M059J (cell line): ENCODE results near the gene GMPR2. TPM values are rescaled to one million over a fixed set of nuclear protein-coding genes. Genes with fewer than 3 reads are reported as not detected.

Source experiments
- DNase-seq: peaks from one replicate; pipeline ENCODE4 v3.0.0-alpha.2; 2012; ENCODE audit warnings: low read depth
- total RNA-seq: library from RNA; depleted of rRNA; stranded (reverse); fragments of >200 nt; shearing (Covaris generic); gene quantifications from 2 replicates; pipeline ENCODE4 v1.2.3, GENCODE V29; 2014

Gene GMPR2
- total RNA-seq, 1 experiment from 2014 or later, result 85.6 TPM

DNA sequence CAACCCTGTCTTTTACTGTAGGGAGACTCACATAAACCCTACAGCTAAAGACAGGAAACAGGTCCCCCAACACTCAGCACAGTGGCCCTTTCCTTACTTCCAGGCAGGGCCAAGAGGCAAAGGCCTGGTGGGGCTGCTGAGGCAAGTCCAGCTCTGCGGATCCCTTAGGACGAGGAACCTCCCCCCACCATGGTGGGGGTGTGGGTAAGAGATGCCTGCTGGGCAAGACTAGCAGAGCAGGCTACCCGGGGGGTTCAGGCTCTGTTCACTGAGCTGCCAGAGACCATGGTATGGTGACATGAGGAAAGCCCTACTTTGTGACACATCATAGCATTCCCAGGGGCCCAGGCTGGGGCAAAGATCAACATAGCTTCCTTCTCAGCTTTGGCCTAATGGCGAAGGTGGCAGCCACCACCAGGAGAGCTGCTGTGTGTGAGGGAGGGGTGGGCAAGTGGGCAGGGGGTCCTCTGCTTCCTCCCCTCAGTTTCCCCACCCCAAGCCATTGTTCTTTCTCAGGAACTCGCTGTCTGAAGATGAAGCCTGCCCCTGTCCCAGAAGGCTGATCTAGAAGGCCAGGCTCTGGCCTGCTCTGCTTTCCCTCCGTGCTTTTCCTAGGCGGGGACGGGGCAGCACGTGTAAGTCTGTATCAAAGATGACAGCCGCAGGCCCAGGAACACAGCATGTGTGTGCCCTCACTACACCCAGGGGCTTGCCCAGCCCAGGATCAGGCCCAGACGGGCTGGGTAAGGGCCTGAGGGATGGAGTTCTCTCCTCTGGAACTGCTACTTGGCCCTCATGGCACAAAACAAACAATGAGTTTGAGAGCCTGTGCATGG is 19.8 kb downstream of the GMPR2 start:
- no peak for DNase-seq

DNA sequence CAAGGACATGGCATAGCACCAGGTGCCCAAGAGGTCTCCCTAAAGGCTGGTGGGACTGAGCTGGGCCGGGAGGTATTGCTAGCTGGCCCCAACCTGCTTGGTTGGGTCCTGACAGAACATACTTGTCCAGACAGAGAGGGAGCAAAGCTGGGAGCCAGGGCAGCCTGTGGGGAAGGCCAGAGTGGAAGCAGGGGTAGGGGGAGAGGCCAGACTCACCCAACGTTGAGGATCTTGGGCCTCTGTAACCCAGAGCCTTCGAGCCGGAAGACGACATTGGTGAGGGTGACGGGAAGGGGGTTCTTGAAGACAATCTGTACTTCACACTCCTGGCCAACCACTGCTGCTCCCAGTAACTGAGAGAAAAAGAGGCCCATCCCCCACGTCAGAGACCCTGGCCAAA is 21.2 kb downstream of the GMPR2 start:
- DNase-seq, result no peak

- DNase-seq, result no peak
These were observed 22.1 kb downstream of the GMPR2 start for GRCh38 chr14:24254630-24255392.

- DNase-seq, result no peak
These were observed 22.7 kb downstream of the GMPR2 start for GRCh38 chr14:24255438-24255837.

DNA sequence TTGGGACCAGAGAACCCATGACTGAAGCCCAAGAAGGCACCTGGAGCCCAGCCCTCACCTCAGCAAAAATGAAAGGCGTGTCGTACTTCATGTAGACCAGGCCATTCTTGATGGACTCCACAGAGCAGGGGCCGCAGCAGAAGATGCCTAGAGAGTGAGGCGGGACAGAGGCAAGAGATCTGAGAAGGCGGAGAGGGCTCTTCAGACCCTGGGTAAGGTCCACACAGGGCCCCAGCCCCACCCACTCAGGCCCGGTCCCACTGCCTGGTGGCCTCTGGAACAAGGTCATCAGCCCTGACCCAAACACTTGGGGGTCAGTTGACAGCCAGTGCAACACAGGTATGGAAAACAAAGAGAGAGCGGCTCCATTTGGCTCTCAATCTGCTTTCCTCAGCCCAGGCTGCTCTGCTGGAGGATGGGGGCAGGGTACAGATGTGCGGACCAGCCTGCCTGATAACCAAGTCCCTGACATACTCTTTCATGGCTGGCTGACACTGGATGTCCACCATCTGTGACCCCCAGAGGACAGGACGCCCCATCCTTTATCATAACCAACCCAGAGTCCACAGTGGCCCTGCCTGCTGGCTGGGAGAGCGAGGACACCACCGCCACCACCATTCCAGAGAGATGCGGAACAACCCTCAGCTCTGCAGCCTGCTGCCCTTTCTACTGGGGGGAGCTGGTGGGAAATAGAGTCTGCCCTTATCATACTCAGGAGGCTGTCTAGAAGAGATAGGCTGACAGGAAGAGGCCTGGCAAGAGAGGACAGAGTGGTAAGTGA is 23.4 kb downstream of the GMPR2 start:
- no peak for DNase-seq

GRCh38 chr14:24256960-24257359 is 24.2 kb downstream of the GMPR2 start:
- no peak for DNase-seq

- no peak for DNase-seq
These were observed 25.4 kb downstream of the GMPR2 start for GRCh38 chr14:24258119-24258518.

- DNase-seq, result no peak
These were observed 26.0 kb downstream of the GMPR2 start for GRCh38 chr14:24258548-24259265.

- peak; percentile 25 for DNase-seq
These were observed 26.7 kb downstream of the GMPR2 start for GRCh38 chr14:24259282-24260025.

- DNase-seq, result no peak
These were observed 27.5 kb downstream of the GMPR2 start for GRCh38 chr14:24260026-24260779.

DNA sequence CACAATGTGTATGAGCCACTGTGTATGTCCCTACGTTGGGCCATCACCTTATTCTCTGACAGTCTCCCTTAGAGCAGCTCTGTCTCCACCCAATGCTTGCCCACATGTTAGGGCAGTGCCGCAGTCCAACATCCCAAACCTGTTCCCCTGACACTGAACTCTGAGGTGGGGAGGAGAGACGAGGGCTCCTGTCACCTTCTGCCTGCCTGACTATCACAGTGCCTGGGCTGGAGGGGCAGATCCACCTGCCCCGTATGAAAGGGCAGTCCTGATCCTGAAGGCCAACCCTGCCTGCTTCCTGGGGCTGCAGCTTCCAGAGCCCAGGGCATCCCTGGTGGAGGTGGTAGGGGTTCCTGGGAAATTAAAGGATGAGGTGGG is 28.0 kb downstream of the GMPR2 start:
- no peak for DNase-seq

GRCh38 chr14:24261256-24261968 is 28.7 kb downstream of the GMPR2 start:
- no peak for DNase-seq

GRCh38 chr14:24261969-24262327 is 29.2 kb downstream of the GMPR2 start:
- DNase-seq, result no peak

- no peak for DNase-seq
These were observed 30.3 kb downstream of the GMPR2 start, which contains the start of gene TGM1 for GRCh38 chr14:24262821-24263733. Gene TGM1, minus strand, starts transcription at chr14:24263177. Its CDS starts 825 bp downstream, at chr14:24262352.

DNA sequence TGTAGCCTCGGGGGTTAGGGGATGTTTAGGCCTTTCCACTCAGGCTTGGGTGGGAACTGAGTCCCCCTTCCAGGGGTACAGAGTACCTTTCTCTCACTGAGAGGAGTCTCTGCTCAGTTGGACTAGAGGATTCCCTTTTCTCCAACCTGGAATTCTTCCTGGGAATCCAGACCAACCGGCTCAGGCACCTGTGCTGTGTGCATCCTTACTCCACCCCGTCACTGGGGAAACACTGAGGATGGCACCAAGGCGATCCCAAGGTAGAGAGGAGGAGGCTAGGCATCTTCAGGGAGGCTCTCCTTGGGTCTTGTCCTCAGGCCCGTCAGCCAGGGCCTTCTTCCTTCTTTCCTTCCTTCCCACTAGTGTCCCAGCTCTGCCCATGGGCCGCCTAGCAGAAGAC is 31.1 kb downstream of the GMPR2 start:
- DNase-seq, result no peak

DNA sequence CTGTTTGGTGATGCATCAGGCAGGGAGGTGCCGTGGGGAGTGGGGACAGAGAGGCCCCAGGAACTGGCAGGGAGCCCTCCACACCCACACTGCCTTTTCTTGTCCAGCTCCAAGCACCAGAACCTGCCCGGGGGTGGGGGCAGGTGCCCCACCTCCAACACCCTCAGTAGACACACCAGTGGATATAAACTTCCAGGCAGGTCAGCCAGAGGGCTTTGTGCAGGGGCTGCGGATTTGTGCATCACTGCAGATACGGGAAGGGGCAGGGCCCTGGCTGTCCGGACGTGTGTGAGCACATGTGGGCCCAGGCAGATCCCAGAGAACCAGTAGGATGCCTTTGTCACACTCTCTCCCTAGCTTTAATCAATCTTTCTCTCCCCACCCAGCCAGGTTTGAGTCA is 31.6 kb downstream of the GMPR2 start:
- no peak for DNase-seq

- no peak for DNase-seq
These were observed 33.9 kb downstream of the GMPR2 start for GRCh38 chr14:24266344-24267244.
